Activated naive CD4-positive, alpha-beta T cell treated with Interleukin-2 at 50 U/mL for 16 hours (primary cell): ENCODE measurements around the gene SPATS2L.

ENCODE experiments used
- DNase-seq: peaks from one replicate; pipeline ENCODE4 v3.0.0-alpha.2; 2020

Gene SPATS2L

DNA sequence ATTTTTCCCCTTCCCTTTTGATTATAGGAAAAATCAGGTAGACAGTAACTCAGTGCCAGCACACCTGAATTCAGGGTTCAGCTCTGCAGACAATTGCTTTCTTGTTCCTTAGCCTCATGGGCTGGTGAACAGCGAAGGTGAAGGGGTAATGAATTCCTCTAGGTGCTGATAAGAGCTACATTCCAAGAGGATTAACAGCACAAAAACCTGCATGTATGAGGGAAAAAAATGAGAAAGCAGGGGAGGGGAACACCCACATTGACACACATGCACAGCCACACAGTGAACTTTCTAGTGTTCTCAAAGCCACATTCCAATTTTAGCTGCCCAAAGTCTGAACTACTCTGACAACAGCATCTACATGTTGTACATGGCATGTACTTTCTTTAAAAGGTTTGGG is 46.1 kb downstream of the SPATS2L start:
- DNase-seq = no peak

DNA sequence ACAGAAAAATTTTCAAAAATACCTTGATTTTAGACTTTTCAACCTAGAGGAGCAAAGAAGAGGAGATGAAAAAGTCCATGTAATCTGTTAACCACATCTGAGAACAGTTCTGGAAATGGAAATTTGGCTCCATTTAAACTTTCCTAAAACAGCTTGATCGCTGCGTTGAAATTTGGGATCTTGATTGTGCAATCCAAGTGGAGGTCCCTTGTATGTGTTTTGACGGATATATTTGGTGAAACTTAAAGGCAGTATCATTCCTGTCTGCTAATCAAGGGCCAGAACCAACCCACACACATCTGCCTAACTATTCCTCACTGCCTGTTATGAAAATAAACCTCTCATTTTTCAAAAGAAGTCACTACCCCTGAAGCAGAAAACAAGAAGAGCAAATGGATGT is 46.6 kb downstream of the SPATS2L start:
- no peak for DNase-seq

- no peak for DNase-seq
Observed at GRCh38 chr2:200353874-200354273, 47.4 kb downstream of the SPATS2L start.

- DNase-seq = no peak
Observed at GRCh38 chr2:200354833-200355751, 48.6 kb downstream of the SPATS2L start.

- no peak for DNase-seq
Observed at GRCh38 chr2:200356321-200356720, 49.8 kb downstream of the SPATS2L start.

DNA sequence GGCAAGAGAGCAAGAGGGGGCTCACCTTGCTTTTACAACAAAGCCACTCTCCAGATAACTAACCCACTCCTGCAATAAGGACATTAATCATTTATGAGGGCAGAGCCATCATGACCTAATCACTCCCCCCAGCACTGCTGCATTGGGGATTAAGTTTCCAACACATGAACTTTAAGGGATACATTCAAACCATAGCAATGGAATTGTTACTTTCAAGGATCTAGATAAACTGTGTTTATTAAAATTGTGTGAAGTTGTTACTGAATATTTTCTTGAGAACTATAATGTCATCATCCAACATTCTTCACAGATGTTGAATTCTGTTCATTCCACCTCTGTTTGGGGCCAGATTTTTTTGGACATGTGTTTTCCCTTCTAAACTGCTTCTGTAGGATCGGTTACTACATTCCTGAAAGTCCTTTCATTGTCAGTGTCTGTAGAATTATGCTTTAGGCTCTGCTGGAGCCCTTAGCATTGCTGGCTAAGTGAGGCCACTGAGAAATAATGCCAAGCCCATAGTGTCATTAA is 50.4 kb downstream of the SPATS2L start:
- DNase-seq = no peak

DNA sequence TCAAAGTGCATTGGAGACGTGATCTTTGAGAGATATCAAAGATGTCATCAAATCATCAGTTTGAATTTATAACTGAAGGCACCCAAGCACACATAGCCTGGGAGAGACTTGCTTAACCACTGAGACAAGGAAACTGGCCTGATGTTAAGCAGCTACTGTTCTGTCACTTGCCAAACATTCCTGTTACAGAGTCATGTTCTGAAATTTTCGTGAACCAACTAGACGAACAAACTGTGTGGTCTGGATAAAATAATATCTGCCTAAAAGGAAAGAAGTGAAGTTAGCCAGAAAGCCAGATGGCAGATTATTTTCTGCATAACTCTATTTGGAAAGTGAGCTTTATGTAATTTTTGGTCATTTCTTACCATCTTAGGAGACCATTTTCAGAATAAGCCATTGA is 51.4 kb downstream of the SPATS2L start:
- no peak for DNase-seq

GRCh38 chr2:200359552-200359951 is 53.1 kb downstream of the SPATS2L start:
- DNase-seq = no peak

DNA sequence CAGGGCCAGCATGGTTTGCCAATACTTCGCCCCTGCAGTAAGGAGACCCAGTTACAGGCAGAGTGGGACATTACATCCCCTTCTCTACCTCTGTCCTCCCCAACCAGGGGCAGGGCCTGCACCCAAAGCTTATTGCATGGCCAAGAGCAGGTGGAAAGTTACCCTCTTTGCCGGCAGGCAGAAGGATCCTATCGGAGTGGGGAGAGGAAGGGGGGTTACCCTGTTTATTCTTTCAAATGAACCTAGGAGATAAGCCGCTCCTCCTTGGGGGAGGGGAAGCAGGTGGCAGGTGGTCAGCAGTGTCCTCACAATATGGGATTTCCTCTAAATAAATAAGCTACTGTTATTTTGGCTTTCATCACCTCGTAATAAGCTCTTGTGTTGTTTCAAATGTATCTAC is 53.9 kb downstream of the SPATS2L start:
- DNase-seq = no peak

- no peak for DNase-seq
Observed at GRCh38 chr2:200362202-200362917, 55.9 kb downstream of the SPATS2L start.

DNA sequence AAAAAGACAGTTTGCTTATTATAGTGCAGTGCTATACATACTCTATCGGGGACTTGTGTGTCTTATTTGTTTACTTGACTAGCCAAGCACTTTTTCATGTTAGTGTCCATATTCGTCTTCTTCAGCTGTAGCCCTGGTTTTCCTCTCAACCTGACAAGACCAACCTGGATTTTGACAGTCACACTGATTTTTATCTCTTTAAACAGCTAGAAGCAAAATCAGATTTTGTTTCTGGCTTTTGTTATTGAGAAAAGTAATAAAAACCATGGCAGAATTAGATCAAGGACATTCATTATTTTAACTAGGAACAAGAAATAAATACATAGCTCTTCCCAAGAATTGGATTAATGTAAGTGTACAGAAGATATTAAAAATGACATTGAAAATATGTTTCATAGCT is 56.8 kb downstream of the SPATS2L start:
- DNase-seq = no peak

DNA sequence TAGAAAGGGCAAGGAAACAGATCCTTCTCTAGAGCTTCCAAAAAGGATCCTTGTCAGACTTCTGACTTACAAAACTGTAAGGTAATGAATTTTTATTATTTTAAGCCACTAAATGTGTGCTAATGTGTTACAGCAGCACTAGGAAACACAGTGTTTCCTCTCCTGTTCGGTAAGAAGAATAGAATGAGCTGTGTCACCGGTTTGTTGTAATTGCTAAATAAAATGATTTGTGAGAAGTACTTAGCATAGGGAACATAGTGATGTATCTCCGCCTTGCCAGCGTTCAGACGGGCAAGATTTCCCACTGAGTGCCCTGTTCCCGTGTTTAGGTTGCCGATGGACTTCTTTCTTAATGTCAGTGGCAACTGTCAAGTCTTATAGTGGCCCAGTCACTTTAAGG is 57.6 kb downstream of the SPATS2L start:
- DNase-seq = no peak

DNA sequence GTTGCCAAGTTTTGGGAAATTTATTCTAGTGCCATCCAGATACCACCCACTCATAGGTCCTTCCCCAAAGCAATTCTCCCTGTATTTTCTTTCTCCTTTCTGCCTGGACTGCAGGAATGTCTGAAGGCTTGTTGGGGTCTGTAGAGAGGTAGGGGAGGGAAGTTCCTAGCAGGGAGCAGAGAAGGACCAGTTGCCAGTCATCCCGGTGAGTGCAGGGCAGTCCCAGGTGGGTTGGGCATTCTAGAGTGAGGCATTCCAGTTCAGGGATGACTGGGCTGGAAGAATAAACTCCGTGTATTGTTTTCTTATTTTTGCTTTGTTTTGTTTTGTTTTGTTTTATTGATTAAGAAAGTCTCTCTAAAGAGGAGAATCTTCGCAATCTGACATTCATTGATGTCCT is 58.1 kb downstream of the SPATS2L start:
- no peak for DNase-seq

- DNase-seq = no peak
Observed at GRCh38 chr2:200365209-200365608, 58.7 kb downstream of the SPATS2L start.

DNA sequence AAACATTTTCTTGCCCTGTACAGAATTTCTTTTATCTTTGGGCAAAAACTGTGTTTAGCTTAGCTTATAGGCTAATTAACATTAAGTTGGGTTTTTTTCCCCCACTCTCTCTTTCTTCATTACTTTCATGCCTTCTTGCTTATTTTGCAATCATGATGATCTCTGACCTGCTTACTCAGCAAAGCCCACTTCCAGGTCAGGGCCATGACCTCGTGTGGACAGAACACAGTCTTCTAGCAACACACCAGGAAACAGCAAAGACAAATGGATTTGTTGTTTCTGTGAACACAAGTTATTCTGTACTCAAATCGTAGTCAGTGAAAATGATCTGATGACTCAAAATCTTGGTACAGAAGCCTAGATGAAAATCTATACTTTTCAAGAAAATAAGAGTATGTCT is 60.7 kb downstream of the SPATS2L start:
- no peak for DNase-seq

GRCh38 chr2:200369886-200370285 is 63.4 kb downstream of the SPATS2L start:
- DNase-seq = no peak

DNA sequence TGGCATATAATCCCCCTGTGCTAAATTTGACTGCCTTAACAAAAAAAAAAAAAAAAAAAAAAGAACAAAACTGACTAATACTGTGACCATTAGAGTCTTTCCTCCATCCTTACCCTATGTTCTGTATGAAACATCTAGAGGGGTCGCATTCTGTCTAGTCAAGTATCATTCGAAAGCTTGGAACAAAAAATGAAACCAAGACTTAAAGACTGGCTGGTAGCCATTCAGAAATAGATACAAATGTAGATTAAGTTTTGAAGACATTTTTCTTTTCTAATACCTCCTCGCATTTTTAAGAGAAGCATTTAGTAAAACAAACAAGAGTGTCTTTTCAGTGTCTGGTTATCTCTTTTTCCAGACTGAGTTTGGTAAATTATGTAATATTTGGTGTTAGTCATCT is 66.7 kb downstream of the SPATS2L start:
- no peak for DNase-seq

DNA sequence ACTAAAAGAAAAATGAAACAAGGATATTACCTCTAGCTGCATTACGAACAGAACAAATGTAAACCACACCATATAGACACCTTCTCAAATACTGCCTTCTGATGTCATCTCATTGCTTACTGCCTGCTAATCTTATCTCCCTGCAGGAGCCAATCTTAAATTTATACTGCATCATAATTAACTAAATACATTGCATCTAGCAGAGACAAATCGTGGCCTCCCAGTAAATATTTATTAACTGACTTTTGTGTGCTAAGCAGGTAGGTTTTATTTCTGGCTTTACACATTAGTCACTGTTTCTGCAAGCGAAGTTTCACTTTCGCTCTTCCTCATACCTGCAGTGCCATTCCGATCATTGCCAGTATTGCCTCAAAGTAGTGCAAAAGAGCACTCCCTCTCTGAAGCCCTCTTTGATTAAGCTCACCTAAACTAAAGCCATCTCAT is 67.5 kb downstream of the SPATS2L start:
- DNase-seq = peak; percentile 25

GRCh38 chr2:200376513-200377354 is 70.2 kb downstream of the SPATS2L start:
- DNase-seq = no peak

DNA sequence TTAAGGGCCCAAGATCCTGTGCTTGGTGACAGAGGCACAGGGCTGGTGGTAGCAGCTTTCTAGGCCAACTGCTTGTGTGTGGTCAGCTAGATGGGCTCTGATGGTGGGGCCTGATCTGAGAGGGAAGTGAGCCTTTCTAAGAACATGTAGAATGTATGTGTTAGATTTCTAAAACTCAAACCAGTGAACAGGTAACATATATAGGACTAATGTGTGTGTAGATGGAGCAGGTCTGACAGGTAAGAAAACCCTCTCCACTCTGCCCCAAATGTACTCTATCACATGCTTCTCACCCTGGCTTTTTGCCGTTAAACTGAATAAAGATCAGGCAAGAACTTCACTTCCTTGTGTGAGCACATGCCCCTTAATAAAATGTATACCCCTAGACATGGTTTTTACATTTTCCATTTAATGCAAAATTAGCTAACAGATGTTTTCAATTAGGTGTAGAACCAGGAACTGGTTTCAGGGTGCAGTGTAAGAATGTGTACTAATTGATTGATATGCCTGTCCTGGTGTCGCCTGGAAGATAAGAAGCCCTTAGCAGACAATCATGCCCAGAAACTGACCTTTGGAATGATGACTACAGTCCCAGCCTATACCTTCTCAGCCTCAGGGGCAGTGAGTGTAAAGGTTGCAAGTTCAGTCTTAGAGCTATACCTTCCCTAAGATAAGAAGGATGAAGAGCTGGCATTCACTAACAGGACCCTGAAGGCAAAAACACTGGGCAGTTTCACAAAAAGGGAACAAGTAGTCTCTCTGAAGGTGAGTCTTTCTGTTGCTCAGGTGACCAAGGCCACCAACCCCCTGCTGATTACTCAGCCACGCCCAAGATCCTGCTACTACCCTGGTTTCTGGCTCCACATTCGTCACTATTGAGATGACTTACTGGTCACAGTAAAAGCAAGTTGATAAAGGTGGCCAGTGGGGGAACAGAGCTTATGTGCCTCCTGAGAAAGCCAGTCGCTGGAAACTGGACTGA is 71.2 kb downstream of the SPATS2L start:
- no peak for DNase-seq

DNA sequence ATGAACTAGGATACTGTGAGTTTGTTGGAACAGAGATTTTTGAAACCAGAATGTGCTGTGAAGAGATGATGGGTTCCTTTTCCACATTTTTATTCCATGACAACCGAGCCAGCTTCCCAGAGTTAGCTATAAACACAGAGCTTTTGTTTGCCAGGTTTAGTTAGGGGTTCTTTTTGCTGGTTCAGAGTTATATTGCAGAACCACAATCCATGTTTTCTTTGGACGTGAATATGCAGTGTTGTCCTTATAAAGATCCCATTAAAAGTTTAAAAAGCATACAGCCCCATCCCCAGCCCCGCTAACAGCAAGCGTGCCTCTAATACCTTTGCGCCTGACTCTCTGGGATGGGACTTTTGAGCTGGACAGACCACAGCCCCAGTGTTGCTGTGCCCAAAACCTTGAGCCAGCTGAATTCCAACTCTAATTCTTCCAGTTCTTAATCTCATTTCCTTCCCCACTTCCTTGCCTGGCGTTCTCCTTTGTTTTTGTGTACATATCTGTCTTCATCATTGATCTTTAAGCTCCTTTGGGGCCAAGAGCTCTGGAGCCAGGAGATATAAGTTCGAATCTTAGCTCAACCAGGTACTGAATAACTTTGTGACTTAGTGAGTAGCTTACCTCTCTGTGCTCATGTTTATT is 72.3 kb downstream of the SPATS2L start:
- no peak for DNase-seq
